Measurements from ENCODE around the gene HSD17B10.

- no peak for TF ChIP-seq BHLHE40 (IDR thresholded peaks at IDR 0.05; ENCODE audit: borderline replicate concordance)
- TF ChIP-seq SP1 (IDR thresholded peaks at IDR 0.05), result no peak
- TF ChIP-seq TARDBP (IDR thresholded peaks at IDR 0.05), result no peak
- TF ChIP-seq SUZ12 (IDR thresholded peaks at IDR 0.05), result no peak
- TF ChIP-seq FOXA1 (IDR thresholded peaks at IDR 0.05), result no peak
- no peak for TF ChIP-seq ZNF384 (IDR thresholded peaks at IDR 0.05)
- TF ChIP-seq ELF4 (IDR thresholded peaks at IDR 0.05), result no peak
- TF ChIP-seq L3MBTL2 (conservative IDR thresholded peaks at IDR 0.05), result no peak
- TF ChIP-seq FOXM1 (IDR thresholded peaks at IDR 0.05; ENCODE audit: borderline replicate concordance), result no peak
- TF ChIP-seq PKNOX1 (IDR thresholded peaks at IDR 0.05), result no peak
- TF ChIP-seq NFRKB (IDR thresholded peaks at IDR 0.05), result no peak
- TF ChIP-seq ARNT (IDR thresholded peaks at IDR 0.05), result no peak
These were observed 3.9 kb downstream of the HSD17B10 start for GRCh38 chrX:53430231-53430630.
